HT-29 (cell line): Measurements from ENCODE around the gene ATP12A. TPM values are rescaled to one million over a fixed set of nuclear protein-coding genes. Genes with fewer than 3 reads are reported as not detected.
A peak's percentile ranks its signal among the peaks of the same experiment; 100 is the strongest.

Experiments used
- DNase-seq: peaks from one replicate; pipeline ENCODE4 v3.0.0-alpha.2; 2015; ENCODE audit warnings: low spot score
- total RNA-seq: library from RNA; depleted of rRNA; stranded (reverse); fragments of >200 nt; shearing (Covaris generic); gene quantifications from 2 replicates; pipeline ENCODE4 v1.2.3, GENCODE V29; 2014; rRNA removed

Gene ATP12A
- total RNA-seq, result not detected in 2 replicates

GRCh38 chr13:24680258-24680920 is at the start of gene ATP12A:
Gene ATP12A (plus strand): TSS chr13:24680408. CDS start chr13:24680744, 336 bp downstream.
- DNase-seq, result no peak

GRCh38 chr13:24630851-24631620 is 49.2 kb upstream of the ATP12A start:
- DNase-seq, result peak; percentile 46

- DNase-seq, result no peak
Measured at GRCh38 chr13:24631922-24632321, 48.3 kb upstream of the ATP12A start.

GRCh38 chr13:24632382-24633121 is 47.7 kb upstream of the ATP12A start:
- DNase-seq, result no peak

GRCh38 chr13:24636776-24637175 is 43.4 kb upstream of the ATP12A start:
- no peak for DNase-seq

- no peak for DNase-seq
Measured at GRCh38 chr13:24638096-24638495, 42.1 kb upstream of the ATP12A start.

- DNase-seq, result no peak
Measured at GRCh38 chr13:24640752-24641151, 39.5 kb upstream of the ATP12A start.

GRCh38 chr13:24642219-24642618 is 38.0 kb upstream of the ATP12A start:
- DNase-seq, result no peak

GRCh38 chr13:24644036-24644435 is 36.2 kb upstream of the ATP12A start:
- DNase-seq, result no peak

GRCh38 chr13:24648271-24648670 is 31.9 kb upstream of the ATP12A start:
- no peak for DNase-seq

GRCh38 chr13:24648983-24649687 is 31.1 kb upstream of the ATP12A start:
- no peak for DNase-seq

GRCh38 chr13:24649688-24650043 is 30.5 kb upstream of the ATP12A start:
- DNase-seq, result no peak

- DNase-seq, result no peak
Measured at GRCh38 chr13:24650161-24650560, 30.0 kb upstream of the ATP12A start.

GRCh38 chr13:24651718-24652345 is 28.4 kb upstream of the ATP12A start:
- peak; percentile 96 for DNase-seq

- DNase-seq, result no peak
Measured at GRCh38 chr13:24652359-24652758, 27.8 kb upstream of the ATP12A start.

- no peak for DNase-seq
Measured at GRCh38 chr13:24654741-24655140, 25.5 kb upstream of the ATP12A start.

- DNase-seq, result no peak
Measured at GRCh38 chr13:24659239-24659638, 21.0 kb upstream of the ATP12A start.

- DNase-seq, result no peak
Measured at GRCh38 chr13:24660023-24660741, 20.0 kb upstream of the ATP12A start.

- DNase-seq, result no peak
Measured at GRCh38 chr13:24661713-24662112, 18.5 kb upstream of the ATP12A start.

- no peak for DNase-seq
Measured at GRCh38 chr13:24662195-24663088, 17.8 kb upstream of the ATP12A start.
